GM19240 (cell line): ENCODE data around the gene MTIF3.

Source experiments
- DNase-seq: peaks from one replicate; pipeline ENCODE4 v3.0.0; 2011; ENCODE audit warnings: low spot score; ENCODE audit not compliant: insufficient read length

MTIF3 gene

GRCh38 chr13:27455331-27455855 lies 5.0 kb upstream of the MTIF3 start:
- DNase-seq, result no peak

GRCh38 chr13:27450921-27451471 lies 632 bp upstream of the MTIF3 start:
- no peak for DNase-seq

- no peak for DNase-seq
Observed at GRCh38 chr13:27449081-27449603, 1.2 kb downstream of the MTIF3 start.

GRCh38 chr13:27448308-27448707 lies 2.1 kb downstream of the MTIF3 start:
- DNase-seq, result no peak

- DNase-seq, result no peak
Observed at GRCh38 chr13:27446986-27447583, 3.3 kb downstream of the MTIF3 start.

- DNase-seq, result no peak
Observed at GRCh38 chr13:27442797-27443196, 7.6 kb downstream of the MTIF3 start.

GRCh38 chr13:27442071-27442647 lies 8.2 kb downstream of the MTIF3 start:
- no peak for DNase-seq

GRCh38 chr13:27440408-27440807 lies 10.0 kb downstream of the MTIF3 start:
- DNase-seq, result no peak

GRCh38 chr13:27437126-27437525 lies 13.2 kb downstream of the MTIF3 start:
- no peak for DNase-seq

- no peak for DNase-seq
Observed at GRCh38 chr13:27432611-27433210, 17.7 kb downstream of the MTIF3 start.

- DNase-seq, result no peak
Observed at GRCh38 chr13:27432180-27432579, 18.2 kb downstream of the MTIF3 start.

- no peak for DNase-seq
Observed at GRCh38 chr13:27428160-27428559, 22.2 kb downstream of the MTIF3 start.

- no peak for DNase-seq
Observed at GRCh38 chr13:27427641-27428040, 22.7 kb downstream of the MTIF3 start.

GRCh38 chr13:27425918-27426630 lies 24.3 kb downstream of the MTIF3 start:
- DNase-seq, result no peak

GRCh38 chr13:27425158-27425917 lies 25.0 kb downstream of the MTIF3 start:
- no peak for DNase-seq

GRCh38 chr13:27424246-27425157 lies 25.9 kb downstream of the MTIF3 start, which contains the start of gene GTF3A:
GTF3A (plus strand) TSS chr13:27424619.
- DNase-seq, result peak; percentile 87

GRCh38 chr13:27423333-27423732 lies 27.0 kb downstream of the MTIF3 start:
- DNase-seq, result no peak

GRCh38 chr13:27421101-27421871 lies 29.1 kb downstream of the MTIF3 start:
- no peak for DNase-seq

GRCh38 chr13:27419328-27419727 lies 31.0 kb downstream of the MTIF3 start:
- no peak for DNase-seq
